Right atrium auricular region (tissue), 2 donors: ENCODE data around the gene CSNK2A2. TPM values are rescaled to one million over a fixed set of nuclear protein-coding genes. Genes with fewer than 3 reads are reported as not detected.
A peak's percentile ranks its signal among the peaks of the same experiment; 100 is the strongest.

Experiments used
- DNase-seq: peaks from one replicate; pipeline ENCODE4 v3.0.0-alpha.2; 2019; ENCODE audit warnings: low spot score
- H3K27ac ChIP-seq, 2 donors: fragments of 200-600 bp; sonication (generic); 1 replicate in 1 of 2; 2 replicates in 1 of 2; pipeline ENCODE4 v1.5.1; 2016 to 2019
- H3K27me3 ChIP-seq, 2 donors: fragments of 200-600 bp; sonication (generic); one replicate each; pipeline versions ENCODE4 v1.5.1 to v1.6.0; 2017 to 2019
- H3K36me3 ChIP-seq: fragments of 200-600 bp; sonication (generic); one replicate; pipeline ENCODE4 v1.5.1; 2016
- H3K4me1 ChIP-seq, 2 donors: fragments of 200-600 bp; sonication (generic); one replicate each; pipeline versions ENCODE4 v1.5.1 to v1.6.0; 2017 to 2019
- H3K4me3 ChIP-seq, 2 donors: fragments of 200-600 bp; sonication (generic); 1 replicate in 1 of 2; 2 replicates in 1 of 2; pipeline ENCODE4 v1.5.1; 2017 to 2019; ENCODE audit warnings: mild to moderate bottlenecking in 1 of 2, moderate library complexity in 1 of 2
- H3K9me3 ChIP-seq, 2 donors: fragments of 200-600 bp; sonication (generic); one replicate each; pipeline ENCODE4 v1.5.1; 2019
- CTCF ChIP-seq, 2 donors: fragments of 200-600 bp; sonication (generic); IDR thresholded peaks; one replicate each; pipeline ENCODE4 v1.5.1; 2019; ENCODE audit warnings: antibody characterized with exemption in 2 of 2
- total RNA-seq, 2 donors: library from RNA; depleted of rRNA; stranded (reverse); fragments of >200 nt; gene quantifications; one replicate each; pipeline ENCODE4 v1.1.0, GENCODE V29; 2016

Gene CSNK2A2
- total RNA-seq: 10 to 100 TPM; 17.2 to 18.1 TPM

GRCh38 chr16:58198022-58198683, at the start of gene CSNK2A2:
CSNK2A2 (minus strand) TSS chr16:58198106; CDS start chr16:58197736, 370 bp downstream.
- peaks cover 0 to 17% of the 10 kb centered on the region in 2 donors for H3K4me1 ChIP-seq
- H3K27ac ChIP-seq: peak within 1 kb of the TSS; percentile 43 to 72
- no peak for DNase-seq

GRCh38 chr16:58243528-58244004, 45.7 kb upstream of the CSNK2A2 start:
- H3K4me3 ChIP-seq: no peak overlapping the region
- no peak for DNase-seq
- TF ChIP-seq CTCF (IDR thresholded peaks at IDR 0.05): no peak
- H3K9me3 ChIP-seq: no peaks in the 10 kb centered on the region
- no peaks in the 10 kb centered on the region for H3K27me3 ChIP-seq
- H3K4me1 ChIP-seq: no peaks in the 10 kb centered on the region
- no peak overlapping the region for H3K27ac ChIP-seq
- no peaks in the 10 kb centered on the region for H3K36me3 ChIP-seq

More at GRCh38 chr16:58198022-58198683, at the start of gene CSNK2A2:
- TF ChIP-seq CTCF (IDR thresholded peaks at IDR 0.05): peak; percentile 19 to 22
- Histone ChIP-seq H3K9me3 (no peaks in the 10 kb centered on the region), H3K27me3 (no peaks in the 10 kb centered on the region), H3K4me3 (peak within 1 kb of the TSS; percentile 80 to 92), H3K36me3 (peaks cover 28% of the 10 kb centered on the region)

- no peak for DNase-seq
- no peak overlapping the region for H3K27ac ChIP-seq
- no peaks in the 10 kb centered on the region for H3K4me1 ChIP-seq
- H3K4me3 ChIP-seq: peak overlapping the region in 1 of 2 donors; percentile 42
- H3K9me3 ChIP-seq: no peaks in the 10 kb centered on the region
- no peaks in the 10 kb centered on the region for H3K36me3 ChIP-seq
- H3K27me3 ChIP-seq: no peaks in the 10 kb centered on the region
- no peak for TF ChIP-seq CTCF (IDR thresholded peaks at IDR 0.05)
Observed at GRCh38 chr16:58236831-58237230, 38.9 kb upstream of the CSNK2A2 start.

GRCh38 chr16:58236231-58236690, 38.4 kb upstream of the CSNK2A2 start:
- Histone ChIP-seq H3K36me3 (no peaks in the 10 kb centered on the region), H3K27me3 (no peaks in the 10 kb centered on the region), H3K9me3 (no peaks in the 10 kb centered on the region), H3K4me1 (no peaks in the 10 kb centered on the region), H3K4me3 (peak overlapping the region; percentile 29 to 42), H3K27ac (no peak overlapping the region)
- TF ChIP-seq CTCF (IDR thresholded peaks at IDR 0.05): no peak
- peak; percentile 66 for DNase-seq

- Histone ChIP-seq H3K9me3 (no peaks in the 10 kb centered on the region), H3K27ac (no peak overlapping the region), H3K27me3 (no peaks in the 10 kb centered on the region), H3K4me3 (no peak overlapping the region), H3K4me1 (no peaks in the 10 kb centered on the region), H3K36me3 (no peaks in the 10 kb centered on the region)
- no peak for DNase-seq
- TF ChIP-seq CTCF (IDR thresholded peaks at IDR 0.05): no peak
Observed at GRCh38 chr16:58235663-58236062, 37.8 kb upstream of the CSNK2A2 start.
